ENCODE results near the gene MAP3K9.

- TF ChIP-seq, protein P1, sequence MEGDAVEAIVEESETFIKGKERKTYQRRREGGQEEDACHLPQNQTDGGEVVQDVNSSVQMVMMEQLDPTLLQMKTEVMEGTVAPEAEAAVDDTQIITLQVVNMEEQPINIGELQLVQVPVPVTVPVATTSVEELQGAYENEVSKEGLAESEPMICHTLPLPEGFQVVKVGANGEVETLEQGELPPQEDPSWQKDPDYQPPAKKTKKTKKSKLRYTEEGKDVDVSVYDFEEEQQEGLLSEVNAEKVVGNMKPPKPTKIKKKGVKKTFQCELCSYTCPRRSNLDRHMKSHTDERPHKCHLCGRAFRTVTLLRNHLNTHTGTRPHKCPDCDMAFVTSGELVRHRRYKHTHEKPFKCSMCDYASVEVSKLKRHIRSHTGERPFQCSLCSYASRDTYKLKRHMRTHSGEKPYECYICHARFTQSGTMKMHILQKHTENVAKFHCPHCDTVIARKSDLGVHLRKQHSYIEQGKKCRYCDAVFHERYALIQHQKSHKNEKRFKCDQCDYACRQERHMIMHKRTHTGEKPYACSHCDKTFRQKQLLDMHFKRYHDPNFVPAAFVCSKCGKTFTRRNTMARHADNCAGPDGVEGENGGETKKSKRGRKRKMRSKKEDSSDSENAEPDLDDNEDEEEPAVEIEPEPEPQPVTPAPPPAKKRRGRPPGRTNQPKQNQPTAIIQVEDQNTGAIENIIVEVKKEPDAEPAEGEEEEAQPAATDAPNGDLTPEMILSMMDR (IDR thresholded peaks at IDR 0.05), result no peak
- no peak for TF ChIP-seq POLR2A (IDR thresholded peaks at IDR 0.05)
These were observed 24.4 kb downstream of the MAP3K9 start for GRCh38 chr14:70784886-70785285.

Measured in suprapubic skin (tissue), 3 donors.